H9 (cell line): ENCODE data around the gene SMPD4. TPM values are rescaled to one million over a fixed set of nuclear protein-coding genes. Genes with fewer than 3 reads are reported as not detected.
"Not testable (repeated sequence)": the region's sequence is repeated elsewhere in the genome, so short reads cannot be mapped to it uniquely, and the experiment has no call there.

Experiments used
- DNase-seq: peaks from one replicate; pipeline ENCODE4 v3.0.0-alpha.2; 2017
- H2AFZ ChIP-seq: one replicate; pipeline ENCODE4 v1.6.1; 2013; ENCODE audit warnings: mild to moderate bottlenecking, low read length, control low read depth, moderate library complexity
- H2AK5ac ChIP-seq: 2 replicates; pipeline ENCODE4 v1.6.1; 2013; ENCODE audit warnings: low read length, control low read depth, mixed read lengths; ENCODE audit not compliant: insufficient read length
- H2BK120ac ChIP-seq: one replicate; pipeline ENCODE4 v1.6.1; 2013; ENCODE audit warnings: low read depth, mild to moderate bottlenecking, low read length, control low read depth, inconsistent platforms; ENCODE audit not compliant: poor library complexity, severe bottlenecking
- H2BK12ac ChIP-seq: 2 replicates; pipeline ENCODE4 v1.6.1; 2013; ENCODE audit warnings: low read length, control low read depth, mixed read lengths, low read depth; ENCODE audit not compliant: insufficient read length
- H2BK15ac ChIP-seq: 2 replicates; pipeline ENCODE4 v1.6.1; 2013; ENCODE audit warnings: low read depth, low read length, control low read depth
- H2BK20ac ChIP-seq: one replicate; pipeline ENCODE4 v1.6.1; 2013; ENCODE audit warnings: low read depth, mild to moderate bottlenecking, low read length, control low read depth, inconsistent platforms; ENCODE audit not compliant: poor library complexity, severe bottlenecking
- H2BK5ac ChIP-seq: 2 replicates; pipeline ENCODE4 v1.6.1; 2013; ENCODE audit warnings: low read length, control low read depth, mixed read lengths; ENCODE audit not compliant: insufficient read length
- H3K14ac ChIP-seq: 2 replicates; pipeline ENCODE4 v1.6.1; 2013; ENCODE audit warnings: low read length, control low read depth; ENCODE audit not compliant: insufficient read depth
- H3K18ac ChIP-seq: 2 replicates; pipeline ENCODE4 v1.6.1; 2013; ENCODE audit warnings: low read depth, mild to moderate bottlenecking, mixed read lengths, low read length, control low read depth; ENCODE audit not compliant: insufficient read length
- H3K23ac ChIP-seq: 2 replicates; pipeline ENCODE4 v1.6.1; 2013; ENCODE audit warnings: low read length, control low read depth, mixed read lengths, low read depth; ENCODE audit not compliant: insufficient read length
- H3K23me2 ChIP-seq: 2 replicates; pipeline ENCODE4 v1.6.1; 2013; ENCODE audit warnings: low read depth, mild to moderate bottlenecking, mixed read lengths, low read length, control low read depth; ENCODE audit not compliant: insufficient read length, poor library complexity, severe bottlenecking
- H3K27ac ChIP-seq: 2 replicates; pipeline ENCODE4 v1.5.1; 2013; ENCODE audit warnings: low read length, control low read depth, mixed read lengths, low read depth; ENCODE audit not compliant: insufficient read length
- H3K27me3 ChIP-seq: 2 replicates; pipeline ENCODE4 v1.6.1; 2013; ENCODE audit warnings: low read length, control low read depth, inconsistent platforms; ENCODE audit not compliant: insufficient read depth
- H3K4ac ChIP-seq: 2 replicates; pipeline ENCODE4 v1.6.1; 2013; ENCODE audit warnings: low read depth, mild to moderate bottlenecking, control low read depth, inconsistent platforms, low read length, moderate library complexity
- H3K4me1 ChIP-seq: 2 replicates; pipeline ENCODE4 v1.6.1; 2013; ENCODE audit warnings: low read length, control low read depth, inconsistent platforms; ENCODE audit not compliant: insufficient read depth
- H3K4me2 ChIP-seq: 2 replicates; pipeline ENCODE4 v1.6.1; 2013; ENCODE audit warnings: low read length, control low read depth, mixed read lengths; ENCODE audit not compliant: insufficient read length, insufficient read depth
- H3K56ac ChIP-seq: 2 replicates; pipeline ENCODE4 v1.6.1; 2013; ENCODE audit warnings: low read depth, mild to moderate bottlenecking, mixed read lengths, low read length, control low read depth; ENCODE audit not compliant: insufficient read length
- H3K79me1 ChIP-seq: 2 replicates; pipeline ENCODE4 v1.6.1; 2013; ENCODE audit warnings: low read depth, mild to moderate bottlenecking, moderate library complexity, low read length, control low read depth, inconsistent platforms; ENCODE audit not compliant: insufficient read depth, poor library complexity, severe bottlenecking
- H3K79me2 ChIP-seq: 2 replicates; pipeline ENCODE4 v1.6.1; 2013; ENCODE audit warnings: low read length, control low read depth, inconsistent platforms; ENCODE audit not compliant: insufficient read depth
- H3K9ac ChIP-seq: 2 replicates; pipeline ENCODE4 v1.6.1; 2013; ENCODE audit warnings: low read length, control low read depth, mixed read lengths; ENCODE audit not compliant: insufficient read length; ENCODE audit errors: extremely low read depth
- H3K9me3 ChIP-seq: one replicate; pipeline ENCODE4 v1.6.1; 2013; ENCODE audit warnings: low read depth, low read length, inconsistent platforms; ENCODE audit not compliant: control insufficient read depth
- H3T11ph ChIP-seq: one replicate; pipeline ENCODE4 v1.6.1; 2013; ENCODE audit warnings: mild to moderate bottlenecking, low read length, control low read depth, inconsistent platforms
- H4K20me1 ChIP-seq: one replicate; pipeline ENCODE4 v1.6.1; 2013; ENCODE audit not compliant: control insufficient read depth, insufficient read length, insufficient read depth
- H4K5ac ChIP-seq: 2 replicates; pipeline ENCODE4 v1.6.1; 2013; ENCODE audit warnings: low read depth, mild to moderate bottlenecking, mixed read lengths, low read length, control low read depth; ENCODE audit not compliant: insufficient read length
- H4K8ac ChIP-seq: replicated peaks from 2 replicates; pipeline ENCODE4 v1.6.1; 2013; ENCODE audit warnings: low read length, control low read depth, mixed read lengths, low read depth; ENCODE audit not compliant: insufficient read length
- H4K91ac ChIP-seq: 2 replicates; pipeline ENCODE4 v1.6.1; 2013; ENCODE audit warnings: low read depth, mild to moderate bottlenecking, moderate library complexity, mixed read lengths, low read length, control low read depth; ENCODE audit not compliant: insufficient read length
- H3K27ac Mint-ChIP-seq, 3 experiments: 2 replicates in 2 of 3; 3 replicates in 1 of 3; pipeline ENCODE4 v1.8.0; 2020 to 2021; ENCODE audit warnings: mixed read lengths in 3 of 3, mild to moderate bottlenecking in 1 of 3, moderate library complexity in 1 of 3
- H3K27me3 Mint-ChIP-seq: 2 replicates; pipeline ENCODE4 v1.8.0; 2021; ENCODE audit warnings: low read depth, mild to moderate bottlenecking, moderate library complexity, mixed read lengths
- H3K36me3 Mint-ChIP-seq, 3 experiments: 2 replicates in 2 of 3; 3 replicates in 1 of 3; pipeline ENCODE4 v1.8.0; 2020 to 2021; ENCODE audit warnings: low read depth in 3 of 3, mixed read lengths in 3 of 3; ENCODE audit not compliant: insufficient read depth in 1 of 3
- H3K4me1 Mint-ChIP-seq, 2 experiments: 2 replicates each; pipeline ENCODE4 v1.8.0; 2020; ENCODE audit warnings: mixed read lengths in 2 of 2
- H3K4me3 Mint-ChIP-seq, 2 experiments: 2 replicates in 1 of 2; 3 replicates in 1 of 2; pipeline ENCODE4 v1.8.0; 2020 to 2021; ENCODE audit warnings: mild to moderate bottlenecking in 2 of 2, mixed read lengths in 2 of 2, moderate library complexity in 1 of 2
- H3K9me3 Mint-ChIP-seq, 2 experiments: 2 replicates in 1 of 2; 3 replicates in 1 of 2; pipeline ENCODE4 v1.8.0; 2020; ENCODE audit warnings: mild to moderate bottlenecking in 2 of 2, mixed read lengths in 2 of 2, moderate library complexity in 1 of 2
- WGBS: extraction: QIAGEN DNeasy Blood & Tissue Kit; methylation state at CpG from one replicate; pipeline ENCODE4 v1.1.7; 2013; ENCODE audit warnings: missing lambda C conversion rate, low lambda C conversion rate, mixed read lengths; ENCODE audit not compliant: insufficient read length; ENCODE audit errors: extremely low coverage; 5-methylcytosine and 5-hydroxymethylcytosine counted together
- total RNA-seq: library from RNA; stranded (reverse); gene quantifications from 2 replicates; pipeline ENCODE4 v1.2.1, GENCODE V29; 2021
- TF ChIP-seq, protein P1 (sequence below): fragments of 200-600 bp; sonication (generic); conservative IDR thresholded peaks from 3 replicates; pipeline ENCODE4 v1.8.0; 2021; ENCODE audit warnings: antibody characterized with exemption, mild to moderate bottlenecking

Gene SMPD4
- total RNA-seq, 1 experiment from 2014 or later = 105 TPM

DNA sequence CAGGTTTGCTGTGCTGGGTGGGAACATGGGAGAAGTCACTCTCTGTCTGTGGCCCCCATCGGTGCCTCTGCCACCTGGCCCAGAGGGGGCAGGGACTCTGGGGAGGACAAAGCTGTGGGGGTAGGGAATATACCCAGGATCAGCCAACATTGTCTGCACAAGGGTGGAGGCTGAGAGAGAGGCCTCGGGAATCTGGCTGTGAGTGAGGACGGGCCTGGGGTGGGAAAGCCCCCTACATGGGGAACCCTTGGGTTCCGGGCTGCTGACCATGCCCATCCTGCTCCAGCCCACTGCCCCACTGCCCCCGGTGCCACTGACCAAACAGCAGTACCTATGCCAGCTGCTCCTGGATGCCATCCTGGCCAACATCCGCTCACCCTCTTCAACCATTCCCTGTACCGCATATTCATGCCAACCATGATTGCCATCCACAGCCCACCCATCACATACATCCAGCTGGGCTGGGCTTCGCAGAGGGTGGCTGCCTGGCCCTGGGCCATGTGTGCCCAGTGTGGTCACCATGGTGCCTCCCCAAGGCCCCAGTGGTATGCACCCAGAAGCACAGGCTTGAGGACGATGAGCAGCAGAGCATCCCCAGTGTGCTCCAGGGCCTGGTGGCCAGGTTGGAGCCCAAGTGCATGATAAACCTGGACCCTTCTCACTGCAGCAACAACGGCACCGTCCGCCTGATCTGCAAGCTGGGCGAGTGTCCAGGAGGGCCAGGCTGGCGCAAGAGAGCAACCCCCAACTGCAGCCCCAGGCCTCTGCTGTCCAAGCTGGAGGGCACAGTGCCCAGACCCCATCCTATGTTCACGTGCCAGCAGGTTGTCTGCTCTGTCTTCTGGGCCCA lies 45.5 kb downstream of the SMPD4 start:
- peak; percentile 23 for DNase-seq
- H3K27me3 Mint-ChIP-seq = no peaks in the 10 kb centered on the region; the same call in 1 of the 2 replicates

DNA sequence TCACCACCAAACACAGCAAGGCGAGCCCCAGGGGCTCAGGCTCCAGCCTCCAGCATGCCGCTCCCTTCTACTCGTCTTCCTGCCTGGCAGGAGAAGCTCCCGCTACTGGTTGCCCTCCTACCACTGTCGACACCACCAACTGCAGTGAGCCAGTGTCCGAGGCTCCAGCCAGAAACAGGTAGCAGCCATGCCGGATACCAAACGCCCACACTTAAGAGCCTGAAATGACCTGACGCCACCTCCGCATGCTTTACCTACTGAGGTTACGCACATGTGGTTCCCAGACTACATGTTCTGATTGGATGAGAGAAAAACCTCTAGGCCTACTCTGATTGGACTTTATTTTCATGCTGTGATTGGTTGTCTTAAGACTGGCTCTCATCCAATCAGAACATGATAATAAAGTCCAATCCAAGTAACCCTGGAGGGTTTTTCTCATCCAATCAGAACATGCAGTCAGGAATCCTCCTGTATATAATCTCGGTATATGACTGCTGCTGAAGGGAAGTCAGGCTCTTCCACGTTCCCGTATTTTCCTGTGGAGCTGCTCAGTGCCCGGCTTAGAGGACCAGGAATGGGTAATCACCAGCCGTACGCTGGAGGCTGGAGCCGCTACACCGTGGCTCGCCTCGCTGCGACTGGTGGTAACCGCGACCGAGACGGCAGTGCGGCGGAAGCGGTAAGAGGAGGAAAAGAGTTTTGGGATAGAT lies 52.1 kb downstream of the SMPD4 start, which contains the start of gene POTEF:
Gene POTEF (minus strand): TSS at position 103 of the 710 bp plus-strand sequence. CDS start 8,707 bp downstream, outside the sequence.
- WGBS = no CpG with 5 or more reads among the region's 29 CpGs
- H3K27me3 Mint-ChIP-seq, H4K8ac ChIP-seq, H3K23ac ChIP-seq, H2BK120ac ChIP-seq, H3K4me1 ChIP-seq, H3K56ac ChIP-seq, H3K36me3 Mint-ChIP-seq, H3K23me2 ChIP-seq, H3K14ac ChIP-seq, H3T11ph ChIP-seq, H2BK12ac ChIP-seq, H3K79me2 ChIP-seq, H3K4ac ChIP-seq, H4K91ac ChIP-seq, H2BK15ac ChIP-seq, H3K9me3 ChIP-seq, H3K9me3 Mint-ChIP-seq, H4K5ac ChIP-seq, H2AK5ac ChIP-seq, H2BK20ac ChIP-seq, H2BK5ac ChIP-seq, H4K20me1 ChIP-seq, H3K4me1 Mint-ChIP-seq, H3K27me3 ChIP-seq, H3K79me1 ChIP-seq, H3K27ac ChIP-seq, H2AFZ ChIP-seq: not testable (repeated sequence)
- Mint-ChIP-seq H3K4me3 (peak within 1 kb of the TSS; percentile 82 to 93), H3K27ac (peak within 1 kb of the TSS in 2 of 3 experiments; percentile 78 to 97; a peak in 3 of 7 replicates)
- peak within 1 kb of the TSS; percentile 25 for H3K18ac ChIP-seq
- peak within 1 kb of the TSS; percentile 33 for H3K9ac ChIP-seq
- H3K4me2 ChIP-seq = peak within 1 kb of the TSS; percentile 32
- peak; percentile 86 for DNase-seq

More for the DNA sequence above, 45.5 kb downstream of the SMPD4 start:
- TF ChIP-seq, protein P1, sequence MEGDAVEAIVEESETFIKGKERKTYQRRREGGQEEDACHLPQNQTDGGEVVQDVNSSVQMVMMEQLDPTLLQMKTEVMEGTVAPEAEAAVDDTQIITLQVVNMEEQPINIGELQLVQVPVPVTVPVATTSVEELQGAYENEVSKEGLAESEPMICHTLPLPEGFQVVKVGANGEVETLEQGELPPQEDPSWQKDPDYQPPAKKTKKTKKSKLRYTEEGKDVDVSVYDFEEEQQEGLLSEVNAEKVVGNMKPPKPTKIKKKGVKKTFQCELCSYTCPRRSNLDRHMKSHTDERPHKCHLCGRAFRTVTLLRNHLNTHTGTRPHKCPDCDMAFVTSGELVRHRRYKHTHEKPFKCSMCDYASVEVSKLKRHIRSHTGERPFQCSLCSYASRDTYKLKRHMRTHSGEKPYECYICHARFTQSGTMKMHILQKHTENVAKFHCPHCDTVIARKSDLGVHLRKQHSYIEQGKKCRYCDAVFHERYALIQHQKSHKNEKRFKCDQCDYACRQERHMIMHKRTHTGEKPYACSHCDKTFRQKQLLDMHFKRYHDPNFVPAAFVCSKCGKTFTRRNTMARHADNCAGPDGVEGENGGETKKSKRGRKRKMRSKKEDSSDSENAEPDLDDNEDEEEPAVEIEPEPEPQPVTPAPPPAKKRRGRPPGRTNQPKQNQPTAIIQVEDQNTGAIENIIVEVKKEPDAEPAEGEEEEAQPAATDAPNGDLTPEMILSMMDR = no peak
- Mint-ChIP-seq H3K4me3 (no peak overlapping the region), H3K4me1 (peaks cover 2 to 4% of the 10 kb centered on the region in 2 experiments; a peak in 2 of 4 replicates), H3K27ac (no peak overlapping the region), H3K9me3 (no peaks in the 10 kb centered on the region), H3K36me3 (no peaks in the 10 kb centered on the region)
- Histone ChIP-seq H3K27ac (no peak overlapping the region), H2BK5ac (no peak overlapping the region), H3K23me2 (no peaks in the 10 kb centered on the region), H2BK120ac (no peak overlapping the region), H3K56ac (no peak overlapping the region), H3K27me3 (no peaks in the 10 kb centered on the region), H3K9me3 (no peaks in the 10 kb centered on the region), H4K20me1 (no peaks in the 10 kb centered on the region), H3K23ac (no peak overlapping the region), H2BK15ac (no peak overlapping the region), H3K18ac (no peak overlapping the region), H3T11ph (no peak overlapping the region), H3K4ac (no peak overlapping the region), H4K8ac (no peak overlapping the region), H3K14ac (no peak overlapping the region), H2AK5ac (no peak overlapping the region), H3K79me1 (no peaks in the 10 kb centered on the region), H2BK20ac (no peak overlapping the region), H4K5ac (no peak overlapping the region), H2AFZ (no peak overlapping the region), H4K91ac (no peak overlapping the region), H2BK12ac (no peak overlapping the region), H3K9ac (no peak overlapping the region), H3K4me2 (no peak overlapping the region), H3K4me1 (no peaks in the 10 kb centered on the region), H3K79me2 (no peaks in the 10 kb centered on the region)
- no CpG with 5 or more reads among the region's 15 CpGs for WGBS
